Skeletal muscle satellite cell (primary cell): ENCODE data around the gene TRIM2.

Experiments
- H3K27me3 ChIP-seq: 2 replicates; pipeline ENCODE4 v1.7.0; 2013; ENCODE audit warnings: low read length; ENCODE audit not compliant: control insufficient read depth, insufficient read depth
- H3K36me3 ChIP-seq: 2 replicates; pipeline ENCODE4 v1.7.0; 2013; ENCODE audit warnings: mild to moderate bottlenecking, control low read depth, low read length; ENCODE audit not compliant: insufficient read depth
- H3K4me1 ChIP-seq: 2 replicates; pipeline ENCODE4 v1.7.0; 2013; ENCODE audit warnings: low read length; ENCODE audit not compliant: control insufficient read depth, insufficient read depth
- H3K4me2 ChIP-seq: 2 replicates; pipeline ENCODE4 v1.7.0; 2013; ENCODE audit warnings: mild to moderate bottlenecking, low read length
- H3K4me3 ChIP-seq: 2 replicates; pipeline ENCODE4 v1.7.0; 2013; ENCODE audit warnings: low read length
- H3K9ac ChIP-seq: 2 replicates; pipeline ENCODE4 v1.7.0; 2013; ENCODE audit warnings: mild to moderate bottlenecking, low read depth, low read length, moderate library complexity
- H3K9me3 ChIP-seq: replicated peaks from 2 replicates; pipeline ENCODE4 v1.7.0; 2013; ENCODE audit warnings: mild to moderate bottlenecking, control low read depth, low read length

Gene TRIM2

GRCh38 chr4:153345012-153345981 is 141.1 kb downstream of the TRIM2 start:
- Histone ChIP-seq H3K4me1 (peaks cover 11% of the 10 kb centered on the region), H3K9ac (peak overlapping the region; percentile 88), H3K4me2 (peak overlapping the region; percentile 83), H3K9me3 (no peaks in the 10 kb centered on the region), H3K27me3 (no peaks in the 10 kb centered on the region), H3K36me3 (no peaks in the 10 kb centered on the region), H3K4me3 (peak overlapping the region; percentile 93)

GRCh38 chr4:153346031-153346430 is 141.8 kb downstream of the TRIM2 start:
- no peaks in the 10 kb centered on the region for H3K9me3 ChIP-seq
- H3K4me1 ChIP-seq = peaks cover 11% of the 10 kb centered on the region
- peak overlapping the region; percentile 83 for H3K4me2 ChIP-seq
- no peaks in the 10 kb centered on the region for H3K27me3 ChIP-seq
- peak overlapping the region; percentile 93 for H3K4me3 ChIP-seq
- peak overlapping the region; percentile 88 for H3K9ac ChIP-seq
- no peaks in the 10 kb centered on the region for H3K36me3 ChIP-seq

DNA sequence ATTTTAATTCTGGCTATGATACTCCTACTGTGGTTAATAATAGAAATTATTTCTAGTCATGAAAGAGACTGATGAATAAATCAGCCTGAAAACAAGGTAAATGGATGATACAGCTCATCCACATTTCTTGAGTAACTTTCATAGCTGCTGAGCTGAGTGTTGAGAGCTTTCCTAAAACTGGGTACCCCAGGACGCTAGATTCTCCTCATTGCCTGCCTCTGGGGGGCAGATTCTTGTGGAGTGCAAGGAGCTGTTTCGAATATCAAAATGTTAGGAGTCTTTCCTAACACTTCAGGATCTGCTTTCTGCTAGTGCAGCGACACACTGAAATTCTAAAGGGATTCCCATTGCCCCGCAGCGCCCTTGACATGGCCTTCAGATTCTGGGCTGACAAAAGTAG is 142.3 kb downstream of the TRIM2 start:
- Histone ChIP-seq H3K4me1 (peaks cover 8% of the 10 kb centered on the region), H3K9ac (no peak overlapping the region), H3K9me3 (no peaks in the 10 kb centered on the region), H3K4me2 (no peak overlapping the region), H3K4me3 (no peak overlapping the region), H3K27me3 (no peaks in the 10 kb centered on the region), H3K36me3 (no peaks in the 10 kb centered on the region)

GRCh38 chr4:153347117-153347516 is 142.9 kb downstream of the TRIM2 start:
- Histone ChIP-seq H3K4me2 (no peak overlapping the region), H3K9me3 (no peaks in the 10 kb centered on the region), H3K9ac (no peak overlapping the region)

DNA sequence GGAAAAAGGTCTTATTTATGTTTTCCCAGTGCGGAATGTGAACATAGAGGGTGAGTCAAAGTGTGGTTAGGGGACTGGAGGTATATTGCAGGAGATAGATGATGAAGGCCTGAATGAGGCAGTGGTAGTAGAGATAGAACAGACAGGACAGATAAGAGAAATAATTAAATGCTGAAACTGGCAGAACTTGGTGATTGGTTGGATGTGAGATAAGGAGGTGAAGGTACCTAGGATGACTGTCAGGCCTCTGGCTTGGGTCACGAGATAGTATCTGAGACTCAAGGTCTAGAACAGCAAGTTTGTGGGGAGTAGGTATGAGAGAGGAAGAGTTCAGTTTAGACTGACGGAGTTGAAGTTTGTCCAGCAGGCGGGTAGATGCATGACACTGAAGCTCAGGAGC is 143.8 kb downstream of the TRIM2 start:
- H3K36me3 ChIP-seq = no peaks in the 10 kb centered on the region
- no peaks in the 10 kb centered on the region for H3K9me3 ChIP-seq
- H3K27me3 ChIP-seq = no peaks in the 10 kb centered on the region

More at GRCh38 chr4:153347117-153347516, 142.9 kb downstream of the TRIM2 start:
- Histone ChIP-seq H3K36me3 (no peaks in the 10 kb centered on the region), H3K27me3 (no peaks in the 10 kb centered on the region), H3K4me3 (no peak overlapping the region), H3K4me1 (peaks cover 3% of the 10 kb centered on the region)

GRCh38 chr4:153349206-153349805 is 145.1 kb downstream of the TRIM2 start:
- H3K9ac ChIP-seq = no peak overlapping the region
- no peaks in the 10 kb centered on the region for H3K9me3 ChIP-seq
- no peaks in the 10 kb centered on the region for H3K36me3 ChIP-seq
- no peak overlapping the region for H3K4me2 ChIP-seq
- no peaks in the 10 kb centered on the region for H3K27me3 ChIP-seq
- no peaks in the 10 kb centered on the region for H3K4me1 ChIP-seq
- no peak overlapping the region for H3K4me3 ChIP-seq

More for the DNA sequence above, 143.8 kb downstream of the TRIM2 start:
- H3K4me3 ChIP-seq = no peak overlapping the region
- H3K9ac ChIP-seq = no peak overlapping the region
- H3K4me1 ChIP-seq = peaks cover 3% of the 10 kb centered on the region
- no peak overlapping the region for H3K4me2 ChIP-seq

DNA sequence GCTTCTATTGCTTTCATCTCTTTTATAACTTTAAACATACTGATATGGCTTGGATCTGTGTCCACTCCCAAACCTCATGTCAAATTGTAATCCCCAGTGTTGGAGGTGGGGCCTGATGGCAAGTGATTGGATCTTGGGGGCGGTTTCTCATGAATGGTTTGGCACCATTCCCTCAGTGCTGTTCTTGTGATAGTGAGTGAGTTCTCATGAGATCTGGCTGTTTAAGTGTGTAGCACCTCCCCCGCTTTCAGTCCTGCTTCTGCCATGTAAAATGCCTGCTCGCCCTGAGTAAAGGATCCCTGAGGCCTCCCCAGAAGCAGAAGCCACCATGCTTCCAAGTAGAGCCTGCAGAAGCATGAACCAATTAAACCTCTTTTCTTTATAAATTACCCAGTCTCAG is 157.9 kb downstream of the TRIM2 start:
- Histone ChIP-seq H3K9me3 (no peaks in the 10 kb centered on the region), H3K9ac (no peak overlapping the region), H3K4me3 (no peak overlapping the region), H3K4me2 (no peak overlapping the region), H3K4me1 (no peaks in the 10 kb centered on the region), H3K27me3 (no peaks in the 10 kb centered on the region), H3K36me3 (no peaks in the 10 kb centered on the region)

- no peaks in the 10 kb centered on the region for H3K4me1 ChIP-seq
- no peaks in the 10 kb centered on the region for H3K27me3 ChIP-seq
- H3K4me2 ChIP-seq = no peak overlapping the region
- H3K9ac ChIP-seq = no peak overlapping the region
- no peak overlapping the region for H3K4me3 ChIP-seq
- H3K9me3 ChIP-seq = no peaks in the 10 kb centered on the region
- H3K36me3 ChIP-seq = no peaks in the 10 kb centered on the region
Observed at GRCh38 chr4:153364061-153364460, 159.8 kb downstream of the TRIM2 start.

DNA sequence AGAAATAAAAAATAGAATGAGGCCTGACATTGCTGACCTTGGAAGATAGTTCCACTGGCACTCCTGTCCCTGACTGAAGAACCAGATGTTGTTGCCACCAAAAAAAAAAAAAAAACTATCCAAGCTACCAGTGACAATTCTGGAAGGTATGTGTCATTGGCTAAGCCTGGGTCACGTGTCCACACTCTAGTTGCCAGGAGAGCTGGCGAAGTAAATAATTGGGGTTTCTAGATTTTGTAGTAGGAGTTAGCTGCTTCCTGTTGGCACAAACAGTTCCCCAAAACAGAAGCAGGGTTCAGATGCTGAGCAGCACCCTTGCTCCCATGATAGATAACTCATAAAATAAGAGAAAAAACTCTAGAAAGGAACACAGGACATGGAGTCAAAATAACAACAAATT is 160.8 kb downstream of the TRIM2 start:
- Histone ChIP-seq H3K9me3 (no peaks in the 10 kb centered on the region), H3K4me2 (no peak overlapping the region)

DNA sequence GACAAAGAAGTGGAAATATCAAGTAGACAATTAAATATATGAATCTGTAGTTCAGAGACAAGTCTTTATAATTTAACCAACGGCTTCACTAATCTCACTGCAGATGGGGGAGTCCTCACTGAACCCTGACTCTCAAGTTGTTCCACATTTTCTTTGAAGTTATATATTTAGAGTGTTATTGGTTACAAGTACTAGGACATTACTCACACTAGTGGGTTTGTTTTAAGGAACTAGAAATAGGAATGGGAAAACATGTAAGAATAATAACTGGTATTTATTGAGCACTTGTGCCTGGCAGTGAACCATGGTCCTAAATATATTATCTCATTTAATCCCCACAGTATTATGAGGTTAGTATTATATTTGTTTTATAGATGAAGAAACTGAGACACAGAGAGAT is 162.2 kb downstream of the TRIM2 start:
- Histone ChIP-seq H3K4me3 (no peak overlapping the region), H3K9ac (no peak overlapping the region), H3K36me3 (no peaks in the 10 kb centered on the region), H3K4me1 (no peaks in the 10 kb centered on the region), H3K27me3 (no peaks in the 10 kb centered on the region), H3K4me2 (no peak overlapping the region), H3K9me3 (no peaks in the 10 kb centered on the region)

More for the DNA sequence above, 160.8 kb downstream of the TRIM2 start:
- no peak overlapping the region for H3K4me3 ChIP-seq
- H3K36me3 ChIP-seq = no peaks in the 10 kb centered on the region
- no peaks in the 10 kb centered on the region for H3K27me3 ChIP-seq
- no peak overlapping the region for H3K9ac ChIP-seq
- no peaks in the 10 kb centered on the region for H3K4me1 ChIP-seq

GRCh38 chr4:153367092-153367491 is 162.8 kb downstream of the TRIM2 start:
- no peak overlapping the region for H3K4me2 ChIP-seq
- no peaks in the 10 kb centered on the region for H3K4me1 ChIP-seq
- no peaks in the 10 kb centered on the region for H3K27me3 ChIP-seq
- no peaks in the 10 kb centered on the region for H3K9me3 ChIP-seq
- H3K4me3 ChIP-seq = no peak overlapping the region
- no peak overlapping the region for H3K9ac ChIP-seq
- no peaks in the 10 kb centered on the region for H3K36me3 ChIP-seq
